Muscle of arm (tissue), 12 donors: ENCODE data around the gene OSBPL10. TPM values are rescaled to one million over a fixed set of nuclear protein-coding genes. Genes with fewer than 3 reads are reported as not detected.
"Not testable (repeated sequence)": the region's sequence is repeated elsewhere in the genome, so short reads cannot be mapped to it uniquely, and the experiment has no call there.

ENCODE experiments used
- DNase-seq: peaks from one replicate; pipeline ENCODE4 v3.0.0-alpha.2; 2013
- polyA plus RNA-seq, 12 donors: library from polyadenylated mRNA; unstranded; fragments of 120-200 nt; gene quantifications; one replicate each; pipeline ENCODE4 v1.2.1, GENCODE V29; 2013; ENCODE audit not compliant: insufficient read length in 12 of 12

Gene OSBPL10
- polyA plus RNA-seq, 12 donors, result 5.8 to 21.4 (median 11.3) TPM; not detected in 1

- DNase-seq, result no peak
Observed at GRCh38 chr3:31815006-31815405, 166.1 kb downstream of the OSBPL10 start.

GRCh38 chr3:31813686-31814085 is 167.4 kb downstream of the OSBPL10 start:
- DNase-seq, result no peak

DNA sequence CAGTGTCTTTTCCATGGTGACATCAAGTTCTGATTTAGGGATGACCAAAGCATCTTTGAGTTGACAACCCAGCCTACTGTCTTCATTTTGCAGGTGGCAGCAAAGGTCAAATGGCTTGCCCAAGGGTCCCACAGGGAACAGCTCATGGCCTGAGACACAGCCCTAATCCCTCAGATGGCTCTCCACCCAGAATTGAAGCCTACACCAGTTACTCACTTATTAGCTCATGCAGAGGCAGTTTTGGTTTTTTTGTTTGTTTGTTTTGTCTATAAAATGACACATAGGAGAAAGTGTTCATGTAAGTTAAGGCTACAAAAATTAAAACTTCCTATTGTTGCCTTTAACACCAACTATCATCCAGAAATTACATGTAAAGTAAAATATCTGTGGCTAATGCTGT is 167.9 kb downstream of the OSBPL10 start:
- no peak for DNase-seq

- DNase-seq, result no peak
Observed at GRCh38 chr3:31810991-31811433, 170.1 kb downstream of the OSBPL10 start.

GRCh38 chr3:31808143-31808720 is 172.8 kb downstream of the OSBPL10 start:
- DNase-seq, result no peak

- DNase-seq, result no peak
Observed at GRCh38 chr3:31804251-31805051, 176.6 kb downstream of the OSBPL10 start.

DNA sequence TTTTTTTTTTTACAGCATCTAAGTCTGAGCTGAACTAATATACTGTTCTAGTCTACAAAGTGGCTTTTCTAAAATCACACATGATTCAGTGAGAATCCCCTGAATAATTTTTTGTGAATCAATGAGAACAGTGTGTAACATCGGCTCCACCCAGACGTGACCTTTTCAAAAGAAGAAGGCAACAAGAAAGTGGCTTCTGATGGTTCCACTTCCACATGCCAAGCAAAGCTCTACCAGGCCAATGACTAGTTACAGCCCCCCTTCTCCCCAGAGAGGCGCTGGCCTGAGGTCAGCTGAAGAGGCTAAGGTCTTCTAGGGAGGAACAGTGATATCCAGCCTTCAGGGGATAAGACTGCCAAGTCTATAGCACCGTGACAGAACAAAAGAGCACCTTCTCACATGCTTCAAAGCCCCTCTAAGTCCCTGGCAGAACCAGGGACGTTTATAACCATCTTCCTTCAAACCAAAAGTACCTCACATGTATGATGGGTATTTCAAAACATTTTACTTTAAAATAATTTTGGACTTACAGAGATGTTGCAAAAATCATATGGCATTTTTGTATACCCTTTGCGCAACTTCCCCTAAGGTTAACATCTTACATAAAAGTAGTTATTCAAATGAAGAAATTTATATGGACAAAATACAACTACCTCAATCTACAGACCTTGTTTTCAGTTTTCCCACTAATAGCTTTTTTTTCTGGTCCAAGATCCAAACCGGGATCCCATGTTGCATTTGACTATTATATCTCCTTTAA is 177.9 kb downstream of the OSBPL10 start:
- no peak for DNase-seq

GRCh38 chr3:31800436-31800835 is 180.6 kb downstream of the OSBPL10 start:
- no peak for DNase-seq

GRCh38 chr3:31798840-31799239 is 182.2 kb downstream of the OSBPL10 start:
- no peak for DNase-seq

DNA sequence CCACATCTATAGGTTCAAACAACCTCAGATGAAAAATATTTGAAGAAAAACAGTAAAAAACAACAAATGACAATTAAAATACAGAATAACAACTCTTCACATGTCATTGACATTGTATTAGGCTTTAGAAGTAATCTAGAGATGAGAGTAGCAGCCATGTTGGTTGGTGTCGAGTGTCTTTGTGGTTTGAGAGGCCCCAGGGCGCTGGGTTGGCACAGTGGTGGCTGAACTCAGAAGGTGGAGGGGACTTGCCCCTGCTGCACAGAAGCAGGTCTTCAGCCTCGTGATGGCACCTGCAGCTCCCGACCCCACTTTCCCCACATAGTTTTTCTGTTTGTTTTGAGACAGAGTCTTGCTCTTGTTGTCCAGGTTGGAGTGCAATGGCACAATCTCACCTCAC is 187.2 kb downstream of the OSBPL10 start:
- DNase-seq, result no peak

DNA sequence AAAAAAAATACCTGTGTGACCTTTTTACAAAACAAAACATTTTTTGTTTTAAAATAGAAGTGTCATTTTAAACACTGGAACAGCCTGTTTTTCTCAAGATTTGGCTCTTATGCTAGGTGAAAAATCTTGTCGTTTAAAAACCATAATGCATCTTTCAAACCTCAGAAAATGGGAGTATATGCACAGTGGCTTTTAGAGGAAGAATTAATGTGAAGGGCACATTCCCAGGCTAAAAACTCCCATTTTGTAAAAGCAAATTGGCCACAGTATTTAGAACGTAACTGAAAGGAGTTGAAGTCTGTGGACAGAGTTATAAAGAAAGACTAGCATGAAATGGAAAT is 190.0 kb downstream of the OSBPL10 start:
- no peak for DNase-seq

- DNase-seq, result no peak
Observed at GRCh38 chr3:31790193-31791089, 190.6 kb downstream of the OSBPL10 start.

- no peak for DNase-seq
Observed at GRCh38 chr3:31789429-31789828, 191.6 kb downstream of the OSBPL10 start.

GRCh38 chr3:31785734-31786133 is 195.3 kb downstream of the OSBPL10 start:
- DNase-seq, result no peak

DNA sequence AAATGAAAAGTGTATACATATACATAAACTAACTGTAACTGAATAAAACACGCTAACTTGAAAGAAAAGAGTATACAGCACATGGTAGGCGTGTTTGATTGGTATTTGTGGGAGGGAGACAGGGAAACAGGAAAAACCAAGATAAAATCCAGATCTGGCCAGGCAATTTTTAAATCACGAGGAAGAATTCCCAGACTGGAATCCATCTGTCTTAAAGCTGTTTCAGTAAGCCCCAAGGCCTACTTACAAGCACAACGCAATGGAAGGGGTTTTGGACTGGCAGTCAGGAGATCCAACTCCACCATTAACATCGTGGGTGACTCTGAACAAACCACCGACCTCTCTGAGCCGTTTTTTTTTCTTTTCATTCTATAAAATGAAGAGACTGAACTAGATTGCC is 195.8 kb downstream of the OSBPL10 start:
- no peak for DNase-seq

- not testable (repeated sequence) for DNase-seq
Observed at GRCh38 chr3:31783851-31784250, 197.2 kb downstream of the OSBPL10 start.

DNA sequence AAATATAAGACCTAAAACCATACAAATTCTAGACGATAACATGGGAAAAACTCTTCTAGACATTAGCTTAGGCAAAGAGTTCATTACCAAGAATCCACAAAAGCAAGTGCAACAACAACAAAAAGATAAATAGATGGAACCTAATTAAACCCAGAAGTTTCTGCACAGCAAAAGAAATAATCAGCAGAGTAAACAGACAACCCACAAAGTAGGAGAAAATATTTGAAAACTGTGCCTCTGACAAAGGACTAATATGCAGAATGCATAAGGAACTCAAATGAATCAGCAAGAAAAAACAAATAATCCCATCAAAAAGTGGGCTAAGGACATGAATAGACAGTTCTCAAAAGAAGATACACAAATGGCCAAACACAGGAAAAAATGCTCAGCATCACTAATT is 198.8 kb downstream of the OSBPL10 start:
- DNase-seq, result not testable (repeated sequence)

DNA sequence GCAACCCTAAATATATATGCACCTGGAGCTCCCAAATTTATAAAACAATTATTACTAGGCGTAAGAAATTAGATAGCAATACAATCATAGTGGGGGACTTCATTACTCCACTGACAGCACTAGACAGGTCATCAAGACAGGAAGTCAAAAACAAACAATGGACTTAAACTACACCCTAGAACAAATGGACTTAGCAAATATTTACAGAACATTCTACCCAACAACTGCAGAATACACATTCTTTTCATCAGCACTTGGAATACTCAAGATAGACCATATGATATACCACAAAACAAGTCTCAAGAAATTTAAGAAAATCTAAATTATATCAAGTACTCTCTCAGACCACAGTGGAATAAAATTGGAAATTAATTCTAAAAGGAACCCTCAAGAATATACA is 201.5 kb downstream of the OSBPL10 start:
- DNase-seq, result no peak

GRCh38 chr3:31777887-31778286 is 203.2 kb downstream of the OSBPL10 start:
- no peak for DNase-seq

- no peak for DNase-seq
Observed at GRCh38 chr3:31777092-31777491, 204.0 kb downstream of the OSBPL10 start.

DNA sequence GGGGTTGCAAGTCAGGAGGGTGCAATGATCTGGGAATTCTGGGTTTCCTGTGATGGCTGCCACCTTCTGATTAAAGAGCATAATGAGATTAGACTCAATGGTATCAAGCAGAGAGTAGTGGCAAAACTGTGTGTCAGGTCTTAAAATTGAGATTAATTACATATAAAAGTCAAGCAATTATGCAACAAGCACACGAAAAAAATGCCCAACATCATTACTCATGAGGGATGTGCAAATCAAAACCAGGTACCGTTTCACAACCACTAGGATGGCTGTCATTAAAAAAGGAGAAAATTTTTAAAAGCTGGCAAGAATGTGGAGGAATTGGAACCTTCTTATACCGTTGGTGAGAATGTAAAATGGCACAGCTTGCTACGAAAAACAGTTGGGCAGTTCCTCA is 205.0 kb downstream of the OSBPL10 start:
- DNase-seq, result no peak

GRCh38 chr3:31775383-31775782 is 205.7 kb downstream of the OSBPL10 start:
- DNase-seq, result no peak
